OCI-LY7 (cell line): ENCODE measurements around the gene GYPE.

ENCODE experiments used
- EZH2phosphoT487 ChIP-seq: fragments of 200-600 bp; sonication (generic); IDR thresholded peaks from 2 replicates; pipeline ENCODE4 v1.6.1; 2018; ENCODE audit warnings: low read depth, borderline replicate concordance, mild to moderate bottlenecking, mixed run types, antibody characterized with exemption, low read length, moderate library complexity, mixed read lengths
- TF ChIP-seq, protein P1 (sequence below): fragments of 200-600 bp; sonication (generic); conservative IDR thresholded peaks from 2 replicates; pipeline ENCODE4 v1.5.1; 2014; ENCODE audit warnings: mild to moderate bottlenecking, antibody characterized with exemption, low read length, moderate library complexity, mixed read lengths

GRCh38 chr4:143939528-143939927 lies 34.2 kb upstream of the GYPE start:
- TF ChIP-seq, protein P1, sequence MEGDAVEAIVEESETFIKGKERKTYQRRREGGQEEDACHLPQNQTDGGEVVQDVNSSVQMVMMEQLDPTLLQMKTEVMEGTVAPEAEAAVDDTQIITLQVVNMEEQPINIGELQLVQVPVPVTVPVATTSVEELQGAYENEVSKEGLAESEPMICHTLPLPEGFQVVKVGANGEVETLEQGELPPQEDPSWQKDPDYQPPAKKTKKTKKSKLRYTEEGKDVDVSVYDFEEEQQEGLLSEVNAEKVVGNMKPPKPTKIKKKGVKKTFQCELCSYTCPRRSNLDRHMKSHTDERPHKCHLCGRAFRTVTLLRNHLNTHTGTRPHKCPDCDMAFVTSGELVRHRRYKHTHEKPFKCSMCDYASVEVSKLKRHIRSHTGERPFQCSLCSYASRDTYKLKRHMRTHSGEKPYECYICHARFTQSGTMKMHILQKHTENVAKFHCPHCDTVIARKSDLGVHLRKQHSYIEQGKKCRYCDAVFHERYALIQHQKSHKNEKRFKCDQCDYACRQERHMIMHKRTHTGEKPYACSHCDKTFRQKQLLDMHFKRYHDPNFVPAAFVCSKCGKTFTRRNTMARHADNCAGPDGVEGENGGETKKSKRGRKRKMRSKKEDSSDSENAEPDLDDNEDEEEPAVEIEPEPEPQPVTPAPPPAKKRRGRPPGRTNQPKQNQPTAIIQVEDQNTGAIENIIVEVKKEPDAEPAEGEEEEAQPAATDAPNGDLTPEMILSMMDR = no peak
- TF ChIP-seq EZH2phosphoT487 = no peak
